ENCODE data around the gene POLR1C.

The POLR1C gene

DNA sequence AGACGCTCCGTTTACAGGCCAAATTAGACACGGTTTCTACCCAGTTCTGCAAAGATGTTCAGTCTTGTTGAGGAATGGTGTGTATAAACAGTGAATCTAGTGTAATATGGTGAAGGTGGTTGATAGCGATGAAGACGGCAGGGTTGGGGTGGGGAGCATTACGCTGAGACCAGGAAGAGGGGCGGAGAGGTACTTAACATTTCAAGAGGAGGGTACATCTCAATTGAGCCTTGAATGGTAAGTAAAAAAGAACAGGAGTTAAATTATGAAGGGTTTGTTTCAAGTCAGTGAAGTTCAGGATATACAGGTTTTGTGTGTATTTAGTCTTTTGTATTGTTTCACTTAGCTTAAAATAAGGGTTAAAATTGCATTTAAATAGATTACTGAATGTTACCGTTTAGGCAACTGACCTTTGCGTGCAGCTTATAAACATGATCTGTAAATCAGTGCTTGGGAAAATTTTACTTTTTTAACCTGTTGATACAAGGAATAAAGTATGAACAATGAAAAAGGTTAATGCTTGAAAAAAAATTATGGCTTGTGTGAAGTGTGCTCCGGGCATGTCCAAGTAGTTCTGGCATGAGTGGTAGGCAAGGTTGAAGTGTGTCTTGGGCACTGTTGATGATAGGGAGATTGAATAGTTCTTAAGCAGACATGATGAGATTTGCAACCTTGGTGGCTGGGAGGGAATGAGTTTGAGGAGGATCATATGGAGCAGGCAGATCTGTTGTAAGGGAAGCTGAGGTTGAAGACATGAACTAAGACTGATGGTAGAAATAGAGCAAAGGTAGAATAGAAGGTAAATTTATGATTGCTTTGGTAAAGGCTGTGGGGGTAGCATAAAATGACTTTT, 842 bp downstream of the POLR1C start:
- TF ChIP-seq, protein P1, sequence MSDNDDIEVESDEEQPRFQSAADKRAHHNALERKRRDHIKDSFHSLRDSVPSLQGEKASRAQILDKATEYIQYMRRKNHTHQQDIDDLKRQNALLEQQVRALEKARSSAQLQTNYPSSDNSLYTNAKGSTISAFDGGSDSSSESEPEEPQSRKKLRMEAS (IDR thresholded peaks at IDR 0.05): no peak
- TF ChIP-seq EGR1 (IDR thresholded peaks at IDR 0.05): no peak
- no peak for TF ChIP-seq EP300 (IDR thresholded peaks at IDR 0.05; ENCODE audit: borderline replicate concordance)
- TF ChIP-seq YY1 (IDR thresholded peaks at IDR 0.05; ENCODE audit: low read depth): no peak
- TF ChIP-seq TCF12 (IDR thresholded peaks at IDR 0.05; ENCODE audit: low read depth): no peak
- TF ChIP-seq NFIC (IDR thresholded peaks at IDR 0.05): no peak
- TF ChIP-seq CREB1 (IDR thresholded peaks at IDR 0.05; ENCODE audit: low read depth): no peak
- TF ChIP-seq CEBPB (IDR thresholded peaks at IDR 0.05): no peak
- no peak for TF ChIP-seq TAF1 (IDR thresholded peaks at IDR 0.05; ENCODE audit: low read depth)
- no peak for TF ChIP-seq TEAD4 (IDR thresholded peaks at IDR 0.05)
- TF ChIP-seq, protein P2, sequence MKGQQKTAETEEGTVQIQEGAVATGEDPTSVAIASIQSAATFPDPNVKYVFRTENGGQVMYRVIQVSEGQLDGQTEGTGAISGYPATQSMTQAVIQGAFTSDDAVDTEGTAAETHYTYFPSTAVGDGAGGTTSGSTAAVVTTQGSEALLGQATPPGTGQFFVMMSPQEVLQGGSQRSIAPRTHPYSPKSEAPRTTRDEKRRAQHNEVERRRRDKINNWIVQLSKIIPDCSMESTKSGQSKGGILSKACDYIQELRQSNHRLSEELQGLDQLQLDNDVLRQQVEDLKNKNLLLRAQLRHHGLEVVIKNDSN (IDR thresholded peaks at IDR 0.05): no peak
- no peak for TF ChIP-seq FOXM1 (IDR thresholded peaks at IDR 0.05; ENCODE audit: borderline replicate concordance, low read depth)

DNA sequence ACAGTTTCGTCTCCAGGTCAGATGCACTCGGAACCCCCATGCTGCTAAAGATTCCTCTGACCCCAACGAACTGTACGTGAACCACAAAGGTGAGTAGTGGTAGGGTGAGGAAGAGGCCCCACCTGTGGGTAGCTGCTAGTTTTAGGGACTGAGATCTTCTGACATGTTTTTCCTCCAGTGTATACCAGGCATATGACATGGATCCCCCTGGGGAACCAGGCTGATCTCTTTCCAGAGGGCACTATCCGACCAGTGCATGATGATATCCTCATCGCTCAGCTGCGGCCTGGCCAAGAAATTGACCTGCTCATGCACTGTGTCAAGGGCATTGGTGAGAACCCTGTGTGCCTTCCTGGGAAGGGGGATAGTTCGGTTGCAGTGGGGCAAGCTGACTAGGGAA, 3.2 kb downstream of the POLR1C start:
- TF ChIP-seq EP300 (IDR thresholded peaks at IDR 0.05; ENCODE audit: borderline replicate concordance) (no peak), TEAD4 (IDR thresholded peaks at IDR 0.05) (no peak), NFIC (IDR thresholded peaks at IDR 0.05) (no peak), CREB1 (IDR thresholded peaks at IDR 0.05; ENCODE audit: low read depth) (no peak), TCF12 (IDR thresholded peaks at IDR 0.05; ENCODE audit: low read depth) (no peak), RAD21 (IDR thresholded peaks at IDR 0.05; ENCODE audit: low read depth) (no peak), EGR1 (IDR thresholded peaks at IDR 0.05) (no peak), ZBTB7A (IDR thresholded peaks at IDR 0.05; ENCODE audit: low read depth) (no peak), CEBPB (IDR thresholded peaks at IDR 0.05) (no peak), TAF1 (IDR thresholded peaks at IDR 0.05; ENCODE audit: low read depth) (no peak), YY1 (IDR thresholded peaks at IDR 0.05; ENCODE audit: low read depth) (no peak), FOXM1 (IDR thresholded peaks at IDR 0.05; ENCODE audit: borderline replicate concordance, low read depth) (no peak)
- TF ChIP-seq, protein P1 (IDR thresholded peaks at IDR 0.05): no peak
- TF ChIP-seq, protein P2 (IDR thresholded peaks at IDR 0.05): no peak
- TF ChIP-seq, protein P3, sequence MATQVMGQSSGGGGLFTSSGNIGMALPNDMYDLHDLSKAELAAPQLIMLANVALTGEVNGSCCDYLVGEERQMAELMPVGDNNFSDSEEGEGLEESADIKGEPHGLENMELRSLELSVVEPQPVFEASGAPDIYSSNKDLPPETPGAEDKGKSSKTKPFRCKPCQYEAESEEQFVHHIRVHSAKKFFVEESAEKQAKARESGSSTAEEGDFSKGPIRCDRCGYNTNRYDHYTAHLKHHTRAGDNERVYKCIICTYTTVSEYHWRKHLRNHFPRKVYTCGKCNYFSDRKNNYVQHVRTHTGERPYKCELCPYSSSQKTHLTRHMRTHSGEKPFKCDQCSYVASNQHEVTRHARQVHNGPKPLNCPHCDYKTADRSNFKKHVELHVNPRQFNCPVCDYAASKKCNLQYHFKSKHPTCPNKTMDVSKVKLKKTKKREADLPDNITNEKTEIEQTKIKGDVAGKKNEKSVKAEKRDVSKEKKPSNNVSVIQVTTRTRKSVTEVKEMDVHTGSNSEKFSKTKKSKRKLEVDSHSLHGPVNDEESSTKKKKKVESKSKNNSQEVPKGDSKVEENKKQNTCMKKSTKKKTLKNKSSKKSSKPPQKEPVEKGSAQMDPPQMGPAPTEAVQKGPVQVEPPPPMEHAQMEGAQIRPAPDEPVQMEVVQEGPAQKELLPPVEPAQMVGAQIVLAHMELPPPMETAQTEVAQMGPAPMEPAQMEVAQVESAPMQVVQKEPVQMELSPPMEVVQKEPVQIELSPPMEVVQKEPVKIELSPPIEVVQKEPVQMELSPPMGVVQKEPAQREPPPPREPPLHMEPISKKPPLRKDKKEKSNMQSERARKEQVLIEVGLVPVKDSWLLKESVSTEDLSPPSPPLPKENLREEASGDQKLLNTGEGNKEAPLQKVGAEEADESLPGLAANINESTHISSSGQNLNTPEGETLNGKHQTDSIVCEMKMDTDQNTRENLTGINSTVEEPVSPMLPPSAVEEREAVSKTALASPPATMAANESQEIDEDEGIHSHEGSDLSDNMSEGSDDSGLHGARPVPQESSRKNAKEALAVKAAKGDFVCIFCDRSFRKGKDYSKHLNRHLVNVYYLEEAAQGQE (IDR thresholded peaks at IDR 0.05; ENCODE audit: low read depth): no peak

DNA sequence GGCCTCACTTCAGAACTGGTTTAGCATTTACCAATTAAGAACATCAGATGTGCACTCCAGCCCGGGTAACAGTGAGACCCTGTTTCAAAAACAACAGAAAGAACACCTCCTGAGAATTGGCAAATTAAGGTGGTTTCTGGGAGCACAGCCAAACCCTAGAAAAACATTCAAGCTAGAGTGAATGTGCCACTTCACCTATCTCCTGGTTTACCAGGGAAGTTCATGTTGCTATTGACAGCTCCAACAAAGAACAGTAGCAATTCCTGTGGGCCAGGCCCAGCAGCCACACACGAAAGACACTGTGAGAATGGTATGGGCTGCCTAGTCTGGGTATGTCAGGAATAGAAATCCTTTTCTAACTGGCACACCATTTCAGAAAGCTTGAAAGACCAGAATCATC, 4.9 kb downstream of the POLR1C start:
- TF ChIP-seq, protein P3 (IDR thresholded peaks at IDR 0.05; ENCODE audit: low read depth): no peak
- TF ChIP-seq CREB1 (IDR thresholded peaks at IDR 0.05; ENCODE audit: low read depth) (no peak), NFIC (IDR thresholded peaks at IDR 0.05) (no peak), RAD21 (IDR thresholded peaks at IDR 0.05; ENCODE audit: low read depth) (no peak), CEBPB (IDR thresholded peaks at IDR 0.05) (no peak)
- TF ChIP-seq, protein P1 (IDR thresholded peaks at IDR 0.05): no peak
- TF ChIP-seq, protein P2 (IDR thresholded peaks at IDR 0.05): no peak

DNA sequence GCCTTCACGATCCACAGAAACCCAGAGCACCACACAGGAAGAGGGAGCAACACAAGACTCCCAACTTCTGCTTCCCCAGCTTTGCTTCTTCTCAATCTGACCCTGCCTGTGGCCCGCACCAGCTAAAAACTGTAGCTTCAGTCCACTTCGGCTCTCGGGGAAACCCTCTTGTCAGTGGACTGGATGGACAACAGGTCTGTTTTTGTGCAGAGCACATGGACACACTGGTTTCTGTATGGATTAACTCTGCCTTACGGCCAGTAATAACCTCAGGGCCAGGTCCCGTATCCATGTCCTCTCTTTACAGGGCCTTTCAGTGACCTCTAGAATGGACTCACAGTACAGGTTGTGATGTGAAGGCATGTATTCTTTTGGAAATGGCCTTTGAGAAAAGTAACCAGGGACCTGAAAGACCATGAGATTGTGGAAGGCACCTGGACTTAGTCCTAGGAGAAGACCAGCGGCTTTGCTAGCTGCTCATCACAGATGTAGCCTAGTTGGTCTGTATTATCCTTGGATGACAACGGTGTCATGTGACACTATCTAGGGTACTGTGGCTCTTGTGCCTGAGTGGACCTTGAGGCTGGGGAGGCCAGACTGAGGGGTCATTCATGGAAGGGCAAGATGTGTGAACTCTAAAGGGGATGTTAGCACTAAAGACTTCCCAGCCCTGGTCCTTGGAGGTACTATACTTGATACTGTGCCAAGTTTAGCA, 5.8 kb downstream of the POLR1C start:
- TF ChIP-seq FOXM1 (IDR thresholded peaks at IDR 0.05; ENCODE audit: borderline replicate concordance, low read depth) (no peak), CREB1 (IDR thresholded peaks at IDR 0.05; ENCODE audit: low read depth) (no peak), NFIC (IDR thresholded peaks at IDR 0.05) (no peak), YY1 (IDR thresholded peaks at IDR 0.05; ENCODE audit: low read depth) (no peak), CEBPB (IDR thresholded peaks at IDR 0.05) (no peak), TEAD4 (IDR thresholded peaks at IDR 0.05) (no peak)
- TF ChIP-seq, protein P1 (IDR thresholded peaks at IDR 0.05): no peak
- TF ChIP-seq, protein P2 (IDR thresholded peaks at IDR 0.05): no peak

All from Ishikawa (cell line).